HUES64 (cell line): ENCODE measurements around the gene CLEC11A.
"Not testable (repeated sequence)": the region's sequence is repeated elsewhere in the genome, so short reads cannot be mapped to it uniquely, and the experiment has no call there.

Source experiments
- H3K27ac ChIP-seq: 2 replicates; pipeline ENCODE4 v1.7.0; 2013; ENCODE audit warnings: low read depth, low read length, inconsistent platforms
- H3K27me3 ChIP-seq: 2 replicates; pipeline ENCODE4 v1.6.1; 2013; ENCODE audit warnings: mild to moderate bottlenecking, low read length; ENCODE audit not compliant: insufficient read depth
- H3K36me3 ChIP-seq: 2 replicates; pipeline ENCODE4 v1.6.1; 2013; ENCODE audit warnings: mild to moderate bottlenecking, low read length; ENCODE audit not compliant: insufficient read depth
- H3K4me1 ChIP-seq: 2 replicates; pipeline ENCODE4 v1.6.1; 2013; ENCODE audit warnings: mild to moderate bottlenecking, low read length, moderate library complexity; ENCODE audit not compliant: insufficient read depth
- H3K4me3 ChIP-seq: 2 replicates; pipeline ENCODE4 v1.5.1; 2013; ENCODE audit warnings: mild to moderate bottlenecking, low read length, moderate library complexity
- H3K9ac ChIP-seq: 2 replicates; pipeline ENCODE4 v1.6.1; 2013; ENCODE audit warnings: mild to moderate bottlenecking, low read depth, low read length
- H3K9me3 ChIP-seq: 2 replicates; pipeline ENCODE4 v1.6.1; 2013; ENCODE audit warnings: low read depth, low read length; ENCODE audit not compliant: insufficient read depth
- WGBS: fragments of 150-250, 120-280 bp; methylation state at CpG from one replicate; pipeline ENCODE4 v1.1.7; 2013; ENCODE audit warnings: missing lambda C conversion rate; 5-methylcytosine and 5-hydroxymethylcytosine counted together

The CLEC11A gene

GRCh38 chr19:50745221-50745620, 22.1 kb downstream of the CLEC11A start:
- H3K27me3 ChIP-seq = no peaks in the 10 kb centered on the region
- H3K9ac ChIP-seq = no peak overlapping the region
- H3K9me3 ChIP-seq = peaks cover 29% of the 10 kb centered on the region
- no peak overlapping the region for H3K27ac ChIP-seq
- H3K4me1 ChIP-seq = no peaks in the 10 kb centered on the region
- no peaks in the 10 kb centered on the region for H3K36me3 ChIP-seq
- 87% methylated on average over 10 of the region's 10 CpGs for WGBS
- no peak overlapping the region for H3K4me3 ChIP-seq

GRCh38 chr19:50747141-50747540, 24.0 kb downstream of the CLEC11A start:
- H3K36me3 ChIP-seq = not testable (repeated sequence)
- 95% methylated on average over 12 of the region's 14 CpGs for WGBS

GRCh38 chr19:50749490-50749889, 26.3 kb downstream of the CLEC11A start:
- no peaks in the 10 kb centered on the region for H3K36me3 ChIP-seq
- 91% methylated on average over 4 of the region's 6 CpGs for whole genome bisulfite sequencing
- no peaks in the 10 kb centered on the region for H3K4me1 ChIP-seq
- peaks cover 24% of the 10 kb centered on the region for H3K9me3 ChIP-seq
- no peak overlapping the region for H3K27ac ChIP-seq
- no peak overlapping the region for H3K9ac ChIP-seq
- no peaks in the 10 kb centered on the region for H3K27me3 ChIP-seq
- no peak overlapping the region for H3K4me3 ChIP-seq

More at GRCh38 chr19:50747141-50747540, 24.0 kb downstream of the CLEC11A start:
- not testable (repeated sequence) for H3K4me3 ChIP-seq, H3K9ac ChIP-seq, H3K27ac ChIP-seq, H3K27me3 ChIP-seq, H3K4me1 ChIP-seq
- H3K9me3 ChIP-seq = peaks cover 29% of the 10 kb centered on the region

GRCh38 chr19:50750010-50750409, 26.8 kb downstream of the CLEC11A start:
- 88% methylated on average over 15 of the region's 15 CpGs for WGBS
- no peak overlapping the region for H3K4me3 ChIP-seq
- H3K27me3 ChIP-seq = no peaks in the 10 kb centered on the region
- H3K27ac ChIP-seq = no peak overlapping the region
- peaks cover 24% of the 10 kb centered on the region for H3K9me3 ChIP-seq
- H3K9ac ChIP-seq = no peak overlapping the region
- H3K36me3 ChIP-seq = no peaks in the 10 kb centered on the region
- no peaks in the 10 kb centered on the region for H3K4me1 ChIP-seq

- Histone ChIP-seq H3K9me3 (peaks cover 18% of the 10 kb centered on the region; the same call in 1 of the 2 replicates), H3K4me3 (no peak overlapping the region), H3K36me3 (no peaks in the 10 kb centered on the region), H3K27me3 (no peaks in the 10 kb centered on the region), H3K27ac (no peak overlapping the region), H3K4me1 (no peaks in the 10 kb centered on the region), H3K9ac (no peak overlapping the region)
- WGBS = 88% methylated on average over 4 of the region's 4 CpGs
Observed at GRCh38 chr19:50753879-50754278, 30.7 kb downstream of the CLEC11A start.

GRCh38 chr19:50756244-50756643, 33.1 kb downstream of the CLEC11A start:
- H3K9me3 ChIP-seq = peaks cover 23% of the 10 kb centered on the region
- not testable (repeated sequence) for H3K36me3 ChIP-seq, H3K9ac ChIP-seq, H3K4me1 ChIP-seq, H3K4me3 ChIP-seq, H3K27ac ChIP-seq, H3K27me3 ChIP-seq
- 68% methylated on average over 8 of the region's 8 CpGs for WGBS

- H3K4me1 ChIP-seq, H3K27ac ChIP-seq, H3K4me3 ChIP-seq, H3K36me3 ChIP-seq, H3K9ac ChIP-seq, H3K27me3 ChIP-seq: not testable (repeated sequence)
- H3K9me3 ChIP-seq = peaks cover 23% of the 10 kb centered on the region
- WGBS = 100% methylated on average over 2 of the region's 3 CpGs
Observed at GRCh38 chr19:50757624-50758023, 34.5 kb downstream of the CLEC11A start.

- 93% methylated on average over 11 of the region's 18 CpGs for WGBS
- not testable (repeated sequence) for H3K9ac ChIP-seq, H3K27me3 ChIP-seq, H3K36me3 ChIP-seq, H3K4me3 ChIP-seq, H3K27ac ChIP-seq, H3K4me1 ChIP-seq
- peaks cover 22% of the 10 kb centered on the region for H3K9me3 ChIP-seq
Observed at GRCh38 chr19:50759076-50759475, 35.9 kb downstream of the CLEC11A start.

- peaks cover 19% of the 10 kb centered on the region for H3K9me3 ChIP-seq
- H3K36me3 ChIP-seq = no peaks in the 10 kb centered on the region
- no peak overlapping the region for H3K4me3 ChIP-seq
- H3K27ac ChIP-seq = no peak overlapping the region
- WGBS = 69% methylated on average over 4 of the region's 4 CpGs
- no peaks in the 10 kb centered on the region for H3K27me3 ChIP-seq
- H3K9ac ChIP-seq = no peak overlapping the region
- no peaks in the 10 kb centered on the region for H3K4me1 ChIP-seq
Observed at GRCh38 chr19:50759886-50760285, 36.7 kb downstream of the CLEC11A start.

- peaks cover 23% of the 10 kb centered on the region for H3K9me3 ChIP-seq
- not testable (repeated sequence) for H3K4me1 ChIP-seq, H3K9ac ChIP-seq, H3K4me3 ChIP-seq, H3K27me3 ChIP-seq, H3K36me3 ChIP-seq, H3K27ac ChIP-seq
- 72% methylated on average over 3 of the region's 3 CpGs for WGBS
Observed at GRCh38 chr19:50761501-50761900, 38.3 kb downstream of the CLEC11A start.

- not testable (repeated sequence) for H3K9ac ChIP-seq, H3K27ac ChIP-seq, H3K36me3 ChIP-seq
Observed at GRCh38 chr19:50763521-50763920, 40.4 kb downstream of the CLEC11A start.

GRCh38 chr19:50764409-50764808, 41.2 kb downstream of the CLEC11A start:
- H3K36me3 ChIP-seq = no peaks in the 10 kb centered on the region
- no peak overlapping the region for H3K4me3 ChIP-seq
- H3K9me3 ChIP-seq = peaks cover 27% of the 10 kb centered on the region
- WGBS = 92% methylated on average over 7 of the region's 7 CpGs
- no peak overlapping the region for H3K9ac ChIP-seq
- H3K27me3 ChIP-seq = no peaks in the 10 kb centered on the region
- H3K27ac ChIP-seq = no peak overlapping the region
- no peaks in the 10 kb centered on the region for H3K4me1 ChIP-seq

More at GRCh38 chr19:50763521-50763920, 40.4 kb downstream of the CLEC11A start:
- peaks cover 26% of the 10 kb centered on the region for H3K9me3 ChIP-seq
- H3K27me3 ChIP-seq, H3K4me1 ChIP-seq, H3K4me3 ChIP-seq: not testable (repeated sequence)
- 84% methylated on average over 5 of the region's 13 CpGs for WGBS
